OCI-LY3 (cell line): Measurements from ENCODE around the gene NECAB3.

ENCODE experiments used
- CTCF ChIP-seq: fragments of 200-600, 300-600 bp; sonication (generic); IDR thresholded peaks from 2 replicates; pipeline ENCODE4 v1.5.1; 2014; ENCODE audit warnings: antibody characterized with exemption, low read length, low read depth
- EZH2phosphoT487 ChIP-seq: fragments of 200-600 bp; shearing (Covaris generic); IDR thresholded peaks from 2 replicates; pipeline ENCODE4 v1.6.1; 2018; ENCODE audit warnings: antibody characterized with exemption, mixed run types, low read depth

- TF ChIP-seq CTCF (no peak), EZH2phosphoT487 (no peak)
These were observed 1.7 kb downstream of the NECAB3 start for GRCh38 chr20:33672426-33673113.
